ENCODE results near the gene SLC38A6. TPM values are rescaled to one million over a fixed set of nuclear protein-coding genes. Genes with fewer than 3 reads are reported as not detected.

SLC38A6 gene
- total and polyA plus RNA-seq, 12 donors, result 12.5 to 53.9 (median 25.3) TPM

DNA sequence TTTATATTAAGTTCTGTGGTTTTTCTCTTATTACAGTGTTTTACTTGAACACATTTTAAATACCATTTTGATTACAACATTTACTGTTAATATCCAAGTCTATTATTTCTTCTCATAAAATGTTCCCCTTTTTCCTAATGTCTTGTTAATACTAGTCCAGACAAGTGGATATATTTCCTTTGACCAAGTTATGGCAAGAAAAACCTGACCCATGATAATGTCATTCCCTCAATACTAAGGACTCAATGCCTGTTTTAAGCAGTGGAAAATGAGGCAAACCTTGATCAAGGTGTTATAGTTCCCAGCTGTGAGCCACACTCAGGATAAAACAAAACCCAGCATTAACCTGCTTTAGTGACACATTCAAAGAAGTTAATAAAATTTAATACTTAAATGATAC, 12.4 kb upstream of the SLC38A6 start:
- Histone ChIP-seq H3K4me3 (no peak overlapping the region), H3K36me3 (replicated peaks in 1 of 2) (no peaks in the 10 kb centered on the region), H3K27me3 (no peaks in the 10 kb centered on the region), H3K9me3 (replicated peaks in 1 of 3) (peaks cover 0 to 4% (median 0%) of the 10 kb centered on the region in 3 donors), H3K27ac (no peak overlapping the region), H3K4me1 (replicated peaks in 1 of 2) (peaks cover 0 to 14% of the 10 kb centered on the region in 2 donors)
- DNase-seq, result no peak
- intact Hi-C loops (cut with DNase I), result no loop called here
- no peak for TF ChIP-seq POLR2A (IDR thresholded peaks at IDR 0.05)
- TF ChIP-seq, protein P1, sequence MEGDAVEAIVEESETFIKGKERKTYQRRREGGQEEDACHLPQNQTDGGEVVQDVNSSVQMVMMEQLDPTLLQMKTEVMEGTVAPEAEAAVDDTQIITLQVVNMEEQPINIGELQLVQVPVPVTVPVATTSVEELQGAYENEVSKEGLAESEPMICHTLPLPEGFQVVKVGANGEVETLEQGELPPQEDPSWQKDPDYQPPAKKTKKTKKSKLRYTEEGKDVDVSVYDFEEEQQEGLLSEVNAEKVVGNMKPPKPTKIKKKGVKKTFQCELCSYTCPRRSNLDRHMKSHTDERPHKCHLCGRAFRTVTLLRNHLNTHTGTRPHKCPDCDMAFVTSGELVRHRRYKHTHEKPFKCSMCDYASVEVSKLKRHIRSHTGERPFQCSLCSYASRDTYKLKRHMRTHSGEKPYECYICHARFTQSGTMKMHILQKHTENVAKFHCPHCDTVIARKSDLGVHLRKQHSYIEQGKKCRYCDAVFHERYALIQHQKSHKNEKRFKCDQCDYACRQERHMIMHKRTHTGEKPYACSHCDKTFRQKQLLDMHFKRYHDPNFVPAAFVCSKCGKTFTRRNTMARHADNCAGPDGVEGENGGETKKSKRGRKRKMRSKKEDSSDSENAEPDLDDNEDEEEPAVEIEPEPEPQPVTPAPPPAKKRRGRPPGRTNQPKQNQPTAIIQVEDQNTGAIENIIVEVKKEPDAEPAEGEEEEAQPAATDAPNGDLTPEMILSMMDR (IDR thresholded peaks at IDR 0.05), result no peak

DNA sequence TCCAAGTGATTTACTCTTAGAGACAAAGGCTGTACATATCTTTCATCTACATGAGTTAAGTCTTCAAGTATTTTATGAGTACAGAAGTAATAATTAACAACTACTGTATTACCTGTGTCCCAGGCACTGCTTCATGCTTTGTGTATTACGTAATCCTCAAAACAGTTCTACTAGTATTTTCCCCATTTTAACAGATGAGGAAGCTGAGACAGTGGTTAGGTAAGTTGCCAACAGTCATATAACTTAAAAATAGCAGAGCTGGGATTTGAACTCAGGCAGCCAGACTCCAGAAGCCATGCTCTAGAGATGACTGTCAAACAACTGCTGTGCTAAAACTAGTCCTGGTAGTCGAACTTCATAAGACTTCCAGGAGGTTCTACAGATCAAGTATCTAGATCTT, 10.9 kb upstream of the SLC38A6 start:
- intact Hi-C loops (cut with DNase I), result no loop called here
- DNase-seq, result no peak
- TF ChIP-seq, protein P1 (IDR thresholded peaks at IDR 0.05), result no peak
- TF ChIP-seq POLR2A (IDR thresholded peaks at IDR 0.05), result no peak
- no peaks in the 10 kb centered on the region for H3K27me3 ChIP-seq
- no peak overlapping the region for H3K27ac ChIP-seq
- no peak overlapping the region for H3K4me3 ChIP-seq
- H3K9me3 ChIP-seq (replicated peaks in 1 of 3), result peaks cover 0 to 4% (median 0%) of the 10 kb centered on the region in 3 donors
- 90 to 100% (median 94%) methylated on average over 2 of the region's 2 CpGs for WGBS, 4 donors
- H3K4me1 ChIP-seq (replicated peaks in 1 of 2), result peaks cover 0 to 13% of the 10 kb centered on the region in 2 donors
- peaks cover 0 to 9% of the 10 kb centered on the region in 2 donors for H3K36me3 ChIP-seq (replicated peaks in 1 of 2)

DNA sequence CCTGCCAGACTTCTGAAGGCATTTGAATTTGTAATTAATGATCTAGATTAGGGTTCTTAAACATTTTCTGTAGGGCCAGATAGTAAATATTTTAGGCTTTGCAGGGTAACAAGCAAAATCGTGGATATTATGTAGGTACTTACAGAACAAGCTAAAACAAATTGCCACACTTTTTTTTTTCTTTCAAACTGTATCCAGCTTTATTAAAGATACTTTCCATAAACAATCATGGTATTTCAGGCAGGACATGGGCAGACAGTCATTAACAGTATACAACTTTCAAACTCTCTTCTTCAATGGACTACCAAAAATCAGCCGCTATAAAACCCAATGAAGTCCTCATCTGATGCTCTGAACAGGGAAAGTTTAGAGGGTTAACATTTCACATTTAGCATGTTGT, 9.8 kb upstream of the SLC38A6 start:
- no peak overlapping the region for H3K27ac ChIP-seq
- 40 to 43% (median 40%) methylated on average over 2 of the region's 2 CpGs for WGBS, 4 donors
- intact Hi-C loops (cut with DNase I), result no loop called here

DNA sequence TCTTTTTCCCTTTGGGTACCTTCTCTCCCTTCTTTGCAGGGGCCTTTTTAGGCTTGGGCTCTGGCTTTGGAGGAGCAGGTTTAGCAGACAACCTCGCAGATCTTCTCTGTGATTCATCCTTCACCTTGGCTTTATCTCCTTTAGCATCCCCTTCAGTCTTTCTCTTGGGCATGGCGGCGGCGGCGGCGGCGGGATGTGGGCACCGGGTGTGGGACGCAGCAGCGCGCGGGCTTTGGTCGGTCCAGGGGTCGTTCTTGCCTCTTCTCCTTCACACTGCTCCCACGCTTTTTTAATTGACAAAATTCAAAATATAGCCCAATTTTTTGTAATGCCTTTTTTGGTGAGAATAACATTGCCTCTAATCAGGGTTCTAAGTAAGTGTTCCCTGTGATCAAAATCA, 8.8 kb upstream of the SLC38A6 start:
- intact Hi-C loops (cut with DNase I), result no loop called here
- DNase-seq, result no peak
- no peak overlapping the region for H3K4me3 ChIP-seq
- H3K27ac ChIP-seq, result no peak overlapping the region
- TF ChIP-seq, protein P1 (IDR thresholded peaks at IDR 0.05), result no peak
- no peak for TF ChIP-seq POLR2A (IDR thresholded peaks at IDR 0.05)
- no peaks in the 10 kb centered on the region for H3K4me1 ChIP-seq (replicated peaks in 1 of 2)
- peaks cover 0 to 18% of the 10 kb centered on the region in 2 donors for H3K36me3 ChIP-seq (replicated peaks in 1 of 2)
- 94 to 96% (median 95%) methylated on average over 15 of the region's 15 CpGs for WGBS, 4 donors
- no peaks in the 10 kb centered on the region for H3K27me3 ChIP-seq
- H3K9me3 ChIP-seq (replicated peaks in 1 of 3), result peaks cover 0 to 4% (median 0%) of the 10 kb centered on the region in 3 donors

More for the DNA sequence above, 9.8 kb upstream of the SLC38A6 start:
- Histone ChIP-seq H3K9me3 (replicated peaks in 1 of 3) (peaks cover 0 to 4% (median 0%) of the 10 kb centered on the region in 3 donors), H3K4me1 (replicated peaks in 1 of 2) (peaks cover 0 to 6% of the 10 kb centered on the region in 2 donors), H3K36me3 (replicated peaks in 1 of 2) (peaks cover 0 to 17% of the 10 kb centered on the region in 2 donors), H3K4me3 (no peak overlapping the region), H3K27me3 (no peaks in the 10 kb centered on the region)
- no peak for DNase-seq
- no peak for TF ChIP-seq POLR2A (IDR thresholded peaks at IDR 0.05)
- TF ChIP-seq, protein P1 (IDR thresholded peaks at IDR 0.05), result no peak
